Hypothalamus (tissue), 51 donors: Measurements from ENCODE around the gene THRB.

Experiments
- DNase-seq, 51 donors: peaks; one replicate each; lab custom pipeline; 2025; lab: John Stamatoyannopoulos, UW

THRB gene

GRCh38 chr3:24386458-24386857, 108.2 kb downstream of the THRB start:
- DNase-seq: no peak

DNA sequence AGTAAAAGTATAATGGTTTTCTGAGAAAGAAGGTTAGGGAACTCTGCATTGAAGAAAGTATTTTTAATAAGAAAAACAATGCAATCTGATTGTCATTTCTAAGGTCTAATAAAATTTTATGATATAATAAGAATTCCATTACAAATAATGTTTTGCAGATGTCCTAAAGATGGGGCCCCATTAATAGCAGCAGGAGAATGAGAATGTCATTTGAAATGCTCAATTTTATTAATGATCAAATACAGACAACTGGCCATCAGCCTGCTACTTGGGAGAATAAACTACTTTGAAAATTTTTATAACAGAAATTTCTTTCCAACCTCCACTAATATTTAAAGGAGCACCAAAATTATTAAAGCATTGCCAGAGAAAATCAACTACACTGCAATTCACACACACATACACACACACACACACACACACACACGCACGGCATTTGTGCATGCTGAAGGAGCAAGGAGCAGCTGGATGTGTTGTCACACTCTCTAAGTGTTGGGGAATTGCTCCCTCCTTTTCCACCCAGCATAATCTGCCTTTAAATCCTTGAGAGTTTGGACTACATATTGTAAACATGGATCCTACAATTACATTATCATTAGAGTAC, 109.5 kb downstream of the THRB start:
- no peak for DNase-seq

- no peak for DNase-seq
Measured at GRCh38 chr3:24382647-24383046, 112.0 kb downstream of the THRB start.

GRCh38 chr3:24379936-24380335, 114.7 kb downstream of the THRB start:
- no peak for DNase-seq

DNA sequence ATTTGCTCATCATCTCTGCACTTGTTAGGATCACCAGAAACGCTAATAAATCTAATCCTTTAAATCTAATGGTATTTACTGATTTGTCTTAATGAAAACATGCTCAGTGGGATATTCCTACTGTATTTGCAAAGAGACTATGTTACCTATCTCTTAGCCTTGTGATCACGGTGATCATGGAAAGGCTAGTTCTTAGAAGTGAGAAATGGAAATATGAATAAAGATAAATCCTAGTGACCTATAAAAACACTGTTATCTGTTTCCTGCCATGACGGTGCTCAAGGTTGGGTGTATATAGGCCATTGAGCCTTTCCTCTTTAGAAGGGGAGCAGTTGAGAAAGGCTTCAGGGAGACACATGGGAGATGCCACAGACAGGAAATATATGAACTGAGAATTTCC, 116.3 kb downstream of the THRB start:
- no peak for DNase-seq

DNA sequence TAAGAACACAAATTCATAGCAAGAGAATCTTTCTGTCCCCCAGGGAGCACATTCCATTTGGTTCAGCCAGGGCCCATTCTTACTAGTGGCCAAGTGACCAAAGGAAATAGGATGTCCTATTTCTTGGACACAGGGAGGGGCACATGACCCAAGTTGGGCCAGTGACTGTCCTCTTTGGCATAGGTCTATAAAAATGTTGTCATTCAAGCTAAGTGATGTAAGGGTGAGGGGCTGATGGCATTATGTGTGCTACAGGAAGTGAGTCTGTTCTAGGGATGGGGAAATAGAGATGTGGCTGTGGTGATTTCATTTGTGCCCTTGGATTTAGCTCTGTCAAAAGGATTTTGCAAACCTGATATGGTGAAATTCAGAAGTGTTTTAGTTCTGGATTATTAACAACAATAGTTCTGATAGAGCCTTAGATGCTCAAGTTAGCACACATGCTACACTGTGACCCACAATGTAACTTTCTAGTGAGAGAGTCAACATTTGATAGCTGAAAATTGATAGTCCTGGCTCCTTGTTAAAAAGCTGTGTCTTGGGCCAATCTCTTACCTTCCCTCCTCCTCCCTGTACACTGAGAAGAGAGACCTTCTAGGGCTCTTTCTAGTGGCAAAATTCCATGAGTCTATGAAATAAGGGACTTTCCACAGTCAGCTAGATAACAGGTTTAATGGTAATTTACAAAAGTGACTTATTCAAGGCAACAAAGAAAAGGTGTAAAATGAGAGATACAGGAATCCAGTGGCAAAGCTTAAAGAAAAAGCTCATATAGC, 117.2 kb downstream of the THRB start:
- DNase-seq: no peak

DNA sequence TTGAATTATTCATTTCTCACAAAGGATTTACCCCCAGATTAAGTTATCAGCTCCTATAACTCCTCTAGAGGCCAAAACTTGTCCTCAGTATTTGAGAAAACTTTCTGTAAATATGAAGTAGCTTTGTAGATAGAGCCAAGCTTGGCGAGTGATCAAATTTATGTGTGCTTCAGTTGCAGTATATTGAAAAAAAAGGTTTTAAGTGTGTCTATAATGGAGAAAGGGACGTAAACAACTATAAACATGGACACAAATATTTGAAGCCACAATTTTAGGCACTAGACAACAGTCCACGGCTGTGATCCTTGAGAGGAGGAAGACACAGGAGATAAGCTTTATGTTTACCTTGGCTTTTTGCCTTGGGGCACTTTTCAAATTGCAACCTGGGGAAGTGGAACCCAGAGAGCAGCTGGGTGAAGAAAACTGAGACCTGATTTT, 118.7 kb downstream of the THRB start:
- DNase-seq: no peak

DNA sequence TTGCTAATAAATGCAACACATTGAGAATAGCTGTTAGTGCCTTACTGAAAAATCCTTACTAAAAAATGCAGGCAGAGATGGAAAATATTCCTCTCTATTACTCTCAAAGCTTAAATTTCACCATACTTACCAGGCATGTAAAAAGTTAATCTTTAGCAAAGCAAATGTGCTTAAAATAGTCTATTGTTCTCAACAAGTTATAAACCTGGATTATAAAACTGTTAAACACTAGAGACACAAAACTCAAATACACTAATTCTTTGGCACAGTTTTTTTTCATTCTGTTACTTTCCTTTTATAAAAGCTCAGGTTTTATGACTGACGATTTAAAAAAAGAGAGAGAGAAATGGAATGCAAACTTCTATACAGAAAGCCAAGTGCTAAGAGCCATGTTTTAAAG, 119.8 kb downstream of the THRB start:
- DNase-seq: no peak

DNA sequence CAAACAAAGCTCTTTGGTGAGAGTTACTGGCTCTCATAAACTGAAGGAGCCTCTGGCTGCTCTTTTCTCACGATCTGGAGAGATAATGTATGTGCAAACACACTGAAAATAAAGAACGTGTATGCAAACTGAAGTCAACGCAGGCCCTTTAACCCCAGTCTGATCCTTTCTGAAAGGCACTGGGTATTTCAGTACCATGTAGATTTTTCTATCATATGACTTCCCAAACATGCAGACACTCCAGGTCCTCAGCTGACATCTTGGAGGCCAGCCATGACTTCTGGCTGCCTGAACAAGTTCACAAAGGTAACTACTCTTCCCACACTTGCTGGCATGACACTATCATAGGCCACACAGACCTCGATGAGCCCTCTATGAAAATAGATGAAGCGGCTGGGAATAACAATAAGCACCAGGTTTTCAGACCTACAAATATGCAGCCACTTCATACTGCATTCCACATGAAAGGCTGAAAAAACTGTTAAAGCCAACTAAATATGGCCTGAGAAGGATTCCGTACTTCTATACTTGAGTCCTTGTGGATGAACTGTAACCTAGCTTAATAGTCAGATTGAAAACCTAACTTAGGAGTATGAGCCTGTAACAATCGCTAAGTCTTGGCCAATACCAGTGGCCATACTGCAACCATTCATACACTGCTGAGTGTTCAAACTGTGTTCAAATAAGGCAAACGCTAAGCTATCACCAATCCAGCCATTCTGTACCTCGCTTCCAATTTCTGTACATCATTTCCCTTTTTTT, 121.3 kb downstream of the THRB start:
- DNase-seq: no peak

DNA sequence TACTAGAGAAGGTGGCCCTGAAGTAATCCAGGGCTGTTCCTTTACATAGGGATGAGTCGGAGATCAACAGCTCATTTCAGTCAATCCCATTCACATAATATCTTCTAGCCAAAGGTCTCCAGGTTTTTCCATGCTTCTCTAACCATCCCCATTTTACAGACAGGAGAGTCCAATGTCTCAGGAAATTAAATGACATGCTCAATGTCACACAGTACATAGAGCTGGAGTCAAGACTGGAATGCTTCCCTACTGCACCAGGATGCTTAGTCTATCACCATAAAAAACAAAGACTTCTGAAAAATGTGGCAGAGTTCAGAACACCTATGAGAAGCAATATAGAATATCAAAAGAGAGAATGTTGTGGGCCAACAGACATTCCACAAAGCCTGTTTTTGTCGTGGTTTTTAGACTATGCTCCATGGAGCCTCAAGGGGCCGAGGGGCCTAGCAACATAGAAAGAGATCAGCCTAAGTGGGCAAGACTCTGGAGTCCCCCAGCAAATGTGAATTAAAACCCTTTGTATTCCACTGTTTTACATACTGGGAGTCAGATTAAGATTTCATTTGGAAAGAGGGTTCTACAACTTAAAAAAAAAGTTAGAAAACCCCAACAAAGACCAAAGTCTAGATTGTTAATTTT, 122.0 kb downstream of the THRB start:
- DNase-seq: no peak

GRCh38 chr3:24370352-24371090, 124.1 kb downstream of the THRB start:
- no peak for DNase-seq

DNA sequence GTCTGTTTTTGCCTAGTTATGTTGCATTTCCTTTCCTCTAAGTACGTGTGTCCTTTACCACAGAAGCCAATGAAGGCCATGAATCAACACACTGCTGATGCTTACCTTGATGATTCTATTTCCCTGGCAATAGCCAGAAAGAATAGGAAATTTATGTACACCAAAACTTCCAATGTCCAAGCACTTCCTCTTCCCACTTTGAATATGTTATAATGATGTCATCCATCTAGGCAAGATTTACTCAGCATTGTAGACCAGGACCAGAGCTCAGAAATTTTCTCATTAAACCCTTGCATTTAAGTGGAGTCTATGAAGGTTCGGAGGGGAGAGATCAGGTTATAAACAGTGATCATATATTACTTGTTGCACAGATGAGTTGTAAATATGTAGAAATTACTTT, 126.0 kb downstream of the THRB start:
- DNase-seq: no peak

GRCh38 chr3:24367664-24368264, 126.9 kb downstream of the THRB start:
- DNase-seq: no peak

GRCh38 chr3:24367216-24367615, 127.4 kb downstream of the THRB start:
- DNase-seq: no peak

DNA sequence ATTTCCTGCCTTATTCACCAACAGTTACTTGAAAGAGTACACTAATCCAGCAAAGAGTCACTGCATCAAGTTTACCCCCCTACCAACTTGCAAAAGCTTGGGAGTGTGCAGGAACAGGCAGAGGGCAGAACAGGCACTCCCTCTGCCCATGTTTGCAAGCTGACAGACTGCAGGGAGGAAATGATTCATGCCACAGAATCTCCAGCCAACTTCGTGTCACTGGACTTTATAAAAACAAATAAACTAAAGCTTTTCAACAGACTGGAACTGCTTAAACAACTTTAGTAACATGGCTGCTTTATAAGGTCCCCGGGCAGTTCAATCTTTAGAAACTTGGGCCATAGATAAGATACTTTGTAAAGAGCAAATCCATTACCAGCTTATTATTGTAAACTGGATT, 129.5 kb downstream of the THRB start:
- DNase-seq: peak in 6 of 51 donors; percentile 4 to 21 (median 12)

DNA sequence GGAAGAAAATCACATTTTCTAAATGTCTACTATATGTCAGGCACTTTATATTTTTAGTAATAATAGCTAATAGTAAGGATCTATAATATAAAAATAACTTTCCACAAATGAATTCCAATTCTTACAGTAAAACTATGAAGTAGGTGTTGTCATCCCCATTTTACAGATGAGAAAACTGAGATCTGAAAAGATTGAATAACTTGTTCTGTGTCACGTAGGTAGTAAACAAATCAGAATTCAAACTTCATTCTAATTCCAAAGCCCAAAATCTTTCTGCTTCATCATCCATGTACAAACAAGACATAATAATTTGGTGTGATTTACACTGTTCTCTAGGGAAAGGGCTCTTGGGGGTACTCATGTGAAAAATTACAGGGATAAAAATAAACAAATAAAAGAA, 130.3 kb downstream of the THRB start:
- no peak for DNase-seq

GRCh38 chr3:24363242-24363641, 131.4 kb downstream of the THRB start:
- peak in 1 of 51 donors; percentile 10 for DNase-seq

GRCh38 chr3:24361623-24362022, 133.0 kb downstream of the THRB start:
- DNase-seq: no peak

GRCh38 chr3:24360957-24361356, 133.7 kb downstream of the THRB start:
- no peak for DNase-seq
